Measurements from ENCODE around the gene TMOD3. TPM values are rescaled to one million over a fixed set of nuclear protein-coding genes. Genes with fewer than 3 reads are reported as not detected.

Gene TMOD3
- total and polyA plus RNA-seq, 2 of the 4 experiments (the other 2 are of a cell fraction) = 10.7 to 22.0 TPM

DNA sequence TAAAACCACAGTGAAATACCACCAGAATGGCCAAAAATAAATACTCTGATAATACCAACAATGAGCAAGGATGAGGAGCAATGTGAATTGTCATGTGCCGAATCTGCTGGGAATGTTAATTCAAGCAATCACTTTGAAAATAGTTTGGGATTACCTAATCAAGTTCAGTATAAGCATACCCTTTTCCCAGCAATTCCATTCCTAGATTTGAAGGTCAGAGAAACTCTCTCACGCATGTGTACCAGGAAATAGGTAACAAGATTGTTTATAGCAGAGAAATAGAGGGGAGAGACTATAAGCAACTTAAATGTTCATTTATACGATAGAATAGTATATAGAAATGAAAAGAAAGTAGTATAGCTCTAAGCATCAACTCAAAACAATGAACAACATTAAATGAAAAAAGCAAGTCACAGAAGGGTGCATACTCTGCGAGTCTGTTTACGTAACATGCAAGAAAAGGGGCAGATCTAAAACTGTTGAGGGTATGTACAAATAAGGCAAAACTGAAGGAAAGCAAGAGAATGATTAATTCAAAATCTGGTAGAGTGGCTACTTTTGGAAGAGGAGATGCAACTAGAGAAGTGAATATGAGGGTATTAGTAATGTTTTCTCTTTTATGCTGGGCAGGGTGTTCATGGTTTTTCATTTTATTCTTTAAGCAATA is 27.4 kb downstream of the TMOD3 start:
- Histone ChIP-seq H2BK5ac (ENCODE audit: low read depth, low read length, poor library complexity, severe bottlenecking) (peak overlapping the region; percentile 58), H3K27me3 (ENCODE audit: control insufficient read depth, insufficient read depth, low read length) (no peaks in the 10 kb centered on the region), H2BK120ac (ENCODE audit: low read depth, low read length) (no peak overlapping the region), H3K9me1 (ENCODE audit: insufficient read depth, low read length) (peaks cover 6% of the 10 kb centered on the region; the same call in 1 of the 2 replicates), H3K56ac (ENCODE audit: extremely low read depth, insufficient read depth, low read length) (no peak overlapping the region), H4K20me1 (ENCODE audit: insufficient read depth, low read length) (peaks cover 61% of the 10 kb centered on the region; the same call in 1 of the 2 replicates), H3K14ac (replicated peaks; ENCODE audit: low read depth, low read length) (no peak overlapping the region), H3K9me3 (ENCODE audit: control insufficient read depth, insufficient read depth, low read length) (no peaks in the 10 kb centered on the region), H3K4ac (ENCODE audit: low read depth, low read length) (no peak overlapping the region), H3K23ac (ENCODE audit: low read depth, low read length) (no peak overlapping the region), H3K18ac (ENCODE audit: low read depth, low read length) (no peak overlapping the region; the same call in 1 of the 2 replicates), H4K5ac (ENCODE audit: low read depth, low read length) (0 out of 2 replicates have a peak overlapping the region, but pooled peaks have one; percentile 29), H2AK5ac (ENCODE audit: low read depth, low read length) (no peak overlapping the region), H2BK15ac (ENCODE audit: low read depth, low read length) (no peak overlapping the region), H4K8ac (ENCODE audit: low read depth in 2 of 2, low read length in 2 of 2) (peak overlapping the region in 1 of 2 experiments; percentile 17; a peak in 1 of 4 replicates), H3K27ac (ENCODE audit: insufficient read depth, low read length) (peak overlapping the region; percentile 57; the same call in 1 of the 2 replicates), H4K91ac (ENCODE audit: insufficient read depth, low read depth, low read length) (no peak overlapping the region), H3K9ac (ENCODE audit: low read depth, low read length) (no peak overlapping the region; the same call in 1 of the 2 replicates), H3K4me3 (ENCODE audit: insufficient read depth, low read depth, low read length) (no peak overlapping the region), H2AFZ (replicated peaks; ENCODE audit: low read length, poor library complexity) (no peak overlapping the region), H3K4me1 (ENCODE audit: control insufficient read depth, insufficient read depth, low read length) (peaks cover 8% of the 10 kb centered on the region), H2AK9ac (replicated peaks; ENCODE audit: low read depth, low read length, poor library complexity) (no peak overlapping the region), H3K36me3 (ENCODE audit: control insufficient read depth, insufficient read depth, low read length) (no peaks in the 10 kb centered on the region), H2BK20ac (ENCODE audit: low read depth, low read length) (no peak overlapping the region), H3K79me1 (ENCODE audit: low read depth in 1 of 2, low read length in 2 of 2) (peaks cover 42 to 84% of the 10 kb centered on the region in 2 experiments), H3K4me2 (ENCODE audit: low read depth, low read length) (peak overlapping the region; percentile 72)
- BruUV-seq (replicated peaks) = no TSS peak
- dilution Hi-C loops (cut with HindIII; ENCODE audit: low sequenced_read_pairs, unreplicated experiment) (no loop called here), in situ Hi-C loops (cut with MboI; ENCODE audit: low sequenced_read_pairs) (no loop called here), intact Hi-C loops (cut with micrococcal nuclease) (no loop called here)
- ChIA-PET POLR2A (ENCODE audit: unreplicated experiment) (interaction anchor here (0.9 kb wide), 1 partner anchor 12 kb away, joined by 3 read pairs; no protein-coding TSS in a partner anchor), CTCF (interaction anchor here (0.6 to 1.3 kb wide), 2 partner anchors 12 to 14 kb away, joined by 3 read pairs; no protein-coding TSS in a partner anchor)
- ATAC-seq (ENCODE audit: low read depth) (peak; percentile 57), DNase-seq (peak; percentile 21)
- TF ChIP-seq RCOR1 (IDR thresholded peaks at IDR 0.05; ENCODE audit: insufficient replicate concordance, low read length) (no peak), SMC3 (IDR thresholded peaks at IDR 0.05; ENCODE audit: low read depth, low read length) (no peak), BHLHE40 (IDR thresholded peaks at IDR 0.05; ENCODE audit: low read depth, low read length) (no peak), POLR2A (IDR thresholded peaks at IDR 0.05; ENCODE audit: low read depth, low read length) (no peak), CHD1 (IDR thresholded peaks at IDR 0.05; ENCODE audit: low read depth, low read length) (no peak), CEBPB (IDR thresholded peaks at IDR 0.05; ENCODE audit: low read depth, low read length) (no peak), RAD21 (IDR thresholded peaks at IDR 0.05; ENCODE audit: low read length) (no peak), ELK1 (IDR thresholded peaks at IDR 0.05; ENCODE audit: borderline replicate concordance, low read depth, low read length) (no peak)
- TF ChIP-seq, protein P1, sequence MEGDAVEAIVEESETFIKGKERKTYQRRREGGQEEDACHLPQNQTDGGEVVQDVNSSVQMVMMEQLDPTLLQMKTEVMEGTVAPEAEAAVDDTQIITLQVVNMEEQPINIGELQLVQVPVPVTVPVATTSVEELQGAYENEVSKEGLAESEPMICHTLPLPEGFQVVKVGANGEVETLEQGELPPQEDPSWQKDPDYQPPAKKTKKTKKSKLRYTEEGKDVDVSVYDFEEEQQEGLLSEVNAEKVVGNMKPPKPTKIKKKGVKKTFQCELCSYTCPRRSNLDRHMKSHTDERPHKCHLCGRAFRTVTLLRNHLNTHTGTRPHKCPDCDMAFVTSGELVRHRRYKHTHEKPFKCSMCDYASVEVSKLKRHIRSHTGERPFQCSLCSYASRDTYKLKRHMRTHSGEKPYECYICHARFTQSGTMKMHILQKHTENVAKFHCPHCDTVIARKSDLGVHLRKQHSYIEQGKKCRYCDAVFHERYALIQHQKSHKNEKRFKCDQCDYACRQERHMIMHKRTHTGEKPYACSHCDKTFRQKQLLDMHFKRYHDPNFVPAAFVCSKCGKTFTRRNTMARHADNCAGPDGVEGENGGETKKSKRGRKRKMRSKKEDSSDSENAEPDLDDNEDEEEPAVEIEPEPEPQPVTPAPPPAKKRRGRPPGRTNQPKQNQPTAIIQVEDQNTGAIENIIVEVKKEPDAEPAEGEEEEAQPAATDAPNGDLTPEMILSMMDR (conservative IDR thresholded peaks at IDR 0.05; ENCODE audit: low read depth, low read length) = no peak
- WGBS, 2 experiments (ENCODE audit: extremely low coverage in 2 of 2, insufficient read length in 1 of 2) = 100% methylated on average over 1 of the region's 5 CpGs; no CpG with 5 or more reads in 1 of the 2 experiments

All from IMR-90 (cell line).